Activated naive CD4-positive, alpha-beta T cell (primary cell): Measurements from ENCODE around the gene SPHK2.
"Not testable (repeated sequence)": the region's sequence is repeated elsewhere in the genome, so short reads cannot be mapped to it uniquely, and the experiment has no call there.

Experiments
- DNase-seq, 4 experiments: peaks; one replicate each; lab custom pipeline; 2025; lab: John Stamatoyannopoulos, UW

SPHK2 gene, protein sequence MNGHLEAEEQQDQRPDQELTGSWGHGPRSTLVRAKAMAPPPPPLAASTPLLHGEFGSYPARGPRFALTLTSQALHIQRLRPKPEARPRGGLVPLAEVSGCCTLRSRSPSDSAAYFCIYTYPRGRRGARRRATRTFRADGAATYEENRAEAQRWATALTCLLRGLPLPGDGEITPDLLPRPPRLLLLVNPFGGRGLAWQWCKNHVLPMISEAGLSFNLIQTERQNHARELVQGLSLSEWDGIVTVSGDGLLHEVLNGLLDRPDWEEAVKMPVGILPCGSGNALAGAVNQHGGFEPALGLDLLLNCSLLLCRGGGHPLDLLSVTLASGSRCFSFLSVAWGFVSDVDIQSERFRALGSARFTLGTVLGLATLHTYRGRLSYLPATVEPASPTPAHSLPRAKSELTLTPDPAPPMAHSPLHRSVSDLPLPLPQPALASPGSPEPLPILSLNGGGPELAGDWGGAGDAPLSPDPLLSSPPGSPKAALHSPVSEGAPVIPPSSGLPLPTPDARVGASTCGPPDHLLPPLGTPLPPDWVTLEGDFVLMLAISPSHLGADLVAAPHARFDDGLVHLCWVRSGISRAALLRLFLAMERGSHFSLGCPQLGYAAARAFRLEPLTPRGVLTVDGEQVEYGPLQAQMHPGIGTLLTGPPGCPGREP

DNA sequence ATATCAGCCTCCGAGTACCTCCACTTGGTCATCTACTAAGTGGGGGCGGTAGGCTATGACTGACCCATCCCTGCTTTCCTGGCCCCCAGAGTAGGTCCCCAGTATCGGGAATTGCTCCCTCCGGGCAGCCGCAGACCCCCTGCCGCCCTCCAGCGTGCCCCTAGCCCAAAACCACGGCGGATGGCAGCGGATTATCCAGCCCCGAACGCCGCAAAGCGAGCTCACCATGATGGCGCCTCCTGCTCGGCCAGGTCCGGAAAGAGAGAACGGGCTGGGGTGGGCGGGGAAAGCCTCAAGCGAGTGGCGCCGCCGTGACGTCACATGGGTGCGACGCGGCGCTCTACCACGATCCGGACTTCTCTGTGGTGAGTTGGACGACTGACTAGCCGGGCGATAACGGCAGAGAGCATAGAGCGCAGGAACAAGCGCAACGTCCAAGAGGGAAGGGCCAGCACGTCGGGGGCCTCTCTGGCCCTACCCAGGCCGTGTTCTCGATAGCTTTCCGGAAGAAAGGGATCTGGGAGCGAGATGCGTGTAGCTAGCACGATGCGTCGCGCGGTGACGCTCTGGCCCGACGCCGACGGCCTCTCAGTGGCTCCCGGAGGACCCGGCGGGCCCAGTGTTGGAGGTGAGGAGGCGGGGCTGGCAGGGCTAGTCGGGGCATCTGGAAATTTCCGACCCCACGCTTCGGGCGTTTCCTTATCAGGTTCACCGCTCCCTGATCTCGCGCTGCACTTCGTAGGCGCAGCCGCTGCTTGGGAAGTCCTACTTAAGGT is at the start of gene SPHK2, which contains the start of gene RPL18:
TSS of gene SPHK2 (plus strand) at position 591 of the 776 bp plus-strand sequence. CDS start 1,009 bp downstream, outside the sequence.
TSS of gene RPL18 (minus strand) at position 263 of the 776 bp plus-strand sequence. CDS start at position 228, 35 bp downstream.
- peak; percentile 91 to 95 (median 95) for DNase-seq

DNA sequence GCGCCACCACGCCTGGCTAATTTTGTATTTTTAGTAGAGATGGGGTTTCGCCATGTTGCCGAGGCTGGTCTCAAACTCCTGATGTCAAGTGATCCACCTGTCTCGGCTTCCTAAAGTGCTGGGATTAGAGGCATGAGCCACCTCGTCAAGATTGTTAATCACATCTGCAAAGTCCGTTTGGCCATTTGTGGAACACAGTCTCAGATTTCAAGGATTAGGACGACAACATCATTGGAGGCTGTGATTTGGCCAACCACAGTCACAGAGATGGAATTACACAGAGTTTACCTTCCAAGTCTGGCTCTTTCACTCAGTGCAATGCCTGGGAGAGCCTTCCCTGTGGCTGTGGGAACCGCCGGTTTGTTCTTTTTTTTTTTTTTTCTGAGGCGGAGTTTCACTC is 49.5 kb upstream of the SPHK2 start:
- no peak for DNase-seq

- no peak for DNase-seq
Observed at GRCh38 chr19:48571378-48572162, 47.7 kb upstream of the SPHK2 start.

DNA sequence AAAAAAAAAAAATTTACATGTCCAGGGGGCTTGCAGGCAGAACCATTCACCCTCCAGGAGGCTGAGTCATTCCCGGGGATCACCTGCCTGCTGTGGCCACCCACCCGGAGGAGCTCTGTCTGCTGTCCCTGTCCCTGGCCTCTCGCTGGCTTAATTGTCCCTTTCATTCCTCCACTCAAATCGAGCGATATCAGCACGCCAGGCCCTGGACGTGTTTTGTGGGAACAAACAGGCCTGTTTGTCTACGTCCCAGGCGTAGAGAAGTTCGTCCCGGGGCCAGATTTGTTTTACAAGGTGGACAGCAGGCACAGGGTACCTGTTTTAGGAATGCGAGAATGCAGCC is 46.2 kb upstream of the SPHK2 start:
- no peak for DNase-seq

DNA sequence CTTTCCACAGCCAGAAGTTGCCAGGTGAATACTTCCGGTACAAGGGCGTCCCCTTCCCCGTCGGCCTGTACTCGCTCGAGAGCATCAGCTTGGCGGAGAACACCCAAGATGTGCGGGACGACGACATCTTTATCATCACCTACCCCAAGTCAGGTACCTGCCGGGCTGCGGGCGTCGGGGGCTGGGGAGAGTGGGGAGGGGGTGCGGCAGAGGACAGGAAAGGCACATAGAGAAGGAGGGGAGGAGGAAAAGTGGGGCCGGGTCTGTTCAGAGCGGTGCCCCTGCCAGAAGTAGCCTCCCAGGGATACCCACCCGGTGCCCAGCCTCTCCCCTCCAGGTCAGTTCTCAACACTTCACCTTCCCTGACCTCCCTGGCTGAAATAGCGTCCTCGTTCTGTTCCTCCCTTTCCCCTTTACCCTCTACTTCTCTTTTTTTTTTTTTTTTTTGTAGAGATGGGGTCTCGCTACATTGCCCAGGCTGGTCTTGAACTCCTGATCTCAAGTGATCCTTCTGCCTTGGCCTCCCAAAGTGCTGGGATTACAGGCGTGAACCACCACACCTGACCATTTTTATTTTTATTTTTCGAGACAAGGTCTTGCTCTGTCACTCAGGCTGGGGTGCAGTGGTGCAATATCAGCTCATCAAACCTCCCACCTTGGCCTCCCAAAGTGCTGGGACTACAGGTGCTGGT is 43.2 kb upstream of the SPHK2 start:
- DNase-seq, result no peak

GRCh38 chr19:48577908-48578307 is 41.4 kb upstream of the SPHK2 start:
- DNase-seq, result not testable (repeated sequence)

GRCh38 chr19:48578891-48579290 is 40.4 kb upstream of the SPHK2 start:
- no peak for DNase-seq

DNA sequence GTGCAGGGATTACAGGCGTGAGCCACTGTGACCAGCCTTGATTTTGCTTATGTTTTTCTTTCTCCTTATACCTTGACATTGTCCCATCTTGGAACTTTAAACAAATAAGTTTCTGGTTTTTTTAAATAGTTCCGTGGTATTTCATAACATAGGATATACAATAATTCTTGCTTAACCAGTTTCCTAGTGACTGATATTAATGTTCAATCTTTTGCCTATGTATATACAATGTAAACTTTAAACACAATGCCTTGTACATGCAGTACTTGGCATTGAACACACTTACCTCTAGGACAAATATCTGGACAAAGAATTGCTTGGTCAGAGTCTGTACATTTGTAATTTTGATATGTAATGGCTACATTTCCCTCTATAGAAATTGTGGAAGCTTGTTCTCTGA is 37.1 kb upstream of the SPHK2 start:
- no peak for DNase-seq

DNA sequence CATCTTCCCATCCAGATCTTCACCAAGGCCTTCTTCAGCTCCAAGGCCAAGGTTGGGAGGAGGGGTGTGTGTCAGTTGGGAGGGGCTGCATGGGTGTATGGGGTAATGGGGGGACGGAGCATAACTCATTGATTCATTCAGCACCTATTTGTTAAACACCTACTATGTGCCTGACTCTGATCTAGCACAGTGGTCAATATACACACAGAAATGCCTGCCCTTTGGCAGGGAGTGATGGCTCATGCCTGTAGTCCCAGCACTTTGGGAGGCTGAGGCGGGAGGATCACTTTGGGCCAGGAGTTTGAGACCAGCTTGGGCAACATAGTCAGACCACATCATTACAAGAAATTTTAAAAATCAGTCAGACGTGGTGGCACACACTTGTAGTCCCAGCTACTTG is 31.9 kb upstream of the SPHK2 start:
- DNase-seq, result no peak

DNA sequence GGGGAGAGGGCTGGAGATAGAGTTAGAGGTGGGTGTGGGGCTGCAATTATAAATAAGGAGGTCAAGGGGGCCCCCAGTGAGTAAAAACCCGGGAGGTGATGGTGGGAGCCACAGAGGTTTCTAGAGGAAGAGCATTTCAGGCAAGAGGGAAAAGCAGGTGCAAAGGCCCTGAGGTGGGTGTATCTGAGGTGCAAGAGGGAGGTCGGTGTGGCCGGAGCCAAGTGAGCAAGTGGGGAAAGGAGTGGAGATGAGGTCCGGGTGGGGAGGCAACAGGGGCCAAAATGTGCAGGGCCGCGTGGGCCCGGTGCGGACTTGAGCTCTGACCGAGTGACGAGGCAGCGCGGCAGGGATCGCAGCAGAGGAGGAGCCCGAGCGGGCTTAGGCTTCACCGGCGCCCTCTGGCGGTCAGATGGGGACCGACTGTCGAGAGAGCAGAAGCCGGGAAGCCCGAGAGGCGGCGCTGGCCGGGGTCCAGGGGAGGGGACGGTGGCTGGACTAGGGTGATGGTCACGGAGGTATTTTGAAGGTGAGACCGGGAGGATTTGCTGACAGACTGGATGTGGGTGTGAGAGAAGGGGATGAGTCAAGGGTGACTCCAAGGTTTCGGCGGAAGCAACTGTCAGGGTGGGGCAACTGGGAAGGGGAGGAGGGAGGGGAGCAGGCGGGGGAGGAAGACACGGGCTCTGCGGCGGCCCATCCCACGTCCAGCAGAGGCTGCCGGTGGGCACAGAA is 30.5 kb upstream of the SPHK2 start:
- DNase-seq, result peak; percentile 75 to 87 (median 80)

- DNase-seq, result no peak
Observed at GRCh38 chr19:48591021-48591420, 28.3 kb upstream of the SPHK2 start.

- DNase-seq, result no peak
Observed at GRCh38 chr19:48595171-48595570, 24.1 kb upstream of the SPHK2 start.

GRCh38 chr19:48595833-48596232 is 23.5 kb upstream of the SPHK2 start:
- no peak for DNase-seq

- no peak for DNase-seq
Observed at GRCh38 chr19:48596237-48596636, 23.1 kb upstream of the SPHK2 start.

GRCh38 chr19:48596679-48597465 is 22.4 kb upstream of the SPHK2 start:
- peak in 1 of 4 experiments; percentile 12 for DNase-seq

GRCh38 chr19:48598996-48599700 is 20.2 kb upstream of the SPHK2 start:
- no peak for DNase-seq

GRCh38 chr19:48600679-48601417 is 18.5 kb upstream of the SPHK2 start:
- DNase-seq, result no peak

GRCh38 chr19:48603001-48603400 is 16.3 kb upstream of the SPHK2 start:
- no peak for DNase-seq
